K562 (cell line): ENCODE results near the gene SUCO. TPM values are rescaled to one million over a fixed set of nuclear protein-coding genes. Genes with fewer than 3 reads are reported as not detected.

Source experiments
- ATAC-seq: fragments of 200-7000 bp; cut with Tn5 transposase; 3 replicates; pipeline ENCODE4 v1.9.1; 2020; ENCODE audit warnings: moderate library complexity
- BruUV-seq: library from RNA; stranded (reverse); fragments of 400-500 nt; replicated peaks from 2 replicates; lab custom pipeline; 2021; lab: Mats Ljungman, UMichigan
- CTCF ChIA-PET: fragments of 300-600 bp; formaldehyde crosslinking; extraction: SDS; loops from one replicate; lab custom pipeline; 2021; ENCODE audit warnings: low intra/inter-chr PET ratio; lab: Yijun Ruan, JAX
- POLR2A ChIA-PET: fragments of 300-600, 350-650 bp; sonication (Branson Sonifier 250); formaldehyde crosslinking; extraction: SDS; loops from one replicate; lab custom pipeline; 2021; ENCODE audit warnings: antibody characterized with exemption, inconsistent platforms; lab: Yijun Ruan, JAX
- DNase-seq, 4 experiments: peaks; one replicate each; pipeline versions ENCODE4 v3.0.0 to v3.0.0-alpha.2; 2011 to 2018; ENCODE audit warnings: low spot score in 3 of 4, mixed read lengths in 3 of 4; ENCODE audit errors: extremely low read depth in 1 of 4
- FAIRE-seq: peaks from 2 replicates; lab custom pipeline; 2011; peaks lifted over from hg19 to GRCh38; lab: Jason Lieb, UNC
- H2AFZ ChIP-seq: 2 replicates; pipeline ENCODE4 v1.6.0; 2011; ENCODE audit warnings: low read depth, low read length, control low read depth, inconsistent platforms
- H3K27ac ChIP-seq: fragments of 200-600 bp; 3 replicates; pipeline ENCODE4 v1.8.0; 2011; ENCODE audit warnings: low read depth, mild to moderate bottlenecking, control low read depth, inconsistent platforms, low read length, moderate library complexity, mixed read lengths; ENCODE audit errors: extremely low read depth
- H3K27me3 ChIP-seq, 2 experiments: fragments of 300-600 bp in 1 of 2; 2 replicates in 1 of 2; 3 replicates in 1 of 2; pipeline versions ENCODE4 v1.6.0 to v1.8.0; 2011; ENCODE audit warnings: inconsistent platforms in 2 of 2, low read length in 2 of 2, mild to moderate bottlenecking in 1 of 2, mixed read lengths in 1 of 2, moderate library complexity in 1 of 2; ENCODE audit not compliant: control insufficient read depth in 2 of 2, insufficient read depth in 2 of 2
- H3K36me3 ChIP-seq: fragments of 300-600 bp; 3 replicates; pipeline ENCODE4 v1.8.0; 2011; ENCODE audit warnings: mild to moderate bottlenecking, low read length, inconsistent platforms; ENCODE audit not compliant: control insufficient read depth, insufficient read depth
- H3K4me1 ChIP-seq, 2 experiments: fragments of 200-600 bp in 1 of 2; replicated peaks in 1 of 2; 2 replicates in 1 of 2; 3 replicates in 1 of 2; pipeline versions ENCODE4 v1.5.1 to v1.8.0; 2011; ENCODE audit warnings: inconsistent platforms in 2 of 2, low read length in 2 of 2, mild to moderate bottlenecking in 1 of 2, mixed read lengths in 1 of 2, moderate library complexity in 1 of 2; ENCODE audit not compliant: control insufficient read depth in 2 of 2, insufficient read depth in 2 of 2
- H3K4me2 ChIP-seq: 2 replicates; pipeline ENCODE4 v1.6.1; 2011; ENCODE audit warnings: low read length, control low read depth, inconsistent platforms, mixed read lengths; ENCODE audit not compliant: insufficient read depth
- H3K4me3 ChIP-seq: fragments of 200-600 bp; sonication (generic), shearing (Covaris generic); 2 replicates; pipeline ENCODE4 v1.5.1; 2016; ENCODE audit warnings: control low read depth, inconsistent platforms
- H3K79me2 ChIP-seq: fragments of 200-600 bp; 3 replicates; pipeline ENCODE4 v1.8.0; 2011; ENCODE audit warnings: low read length, inconsistent platforms; ENCODE audit not compliant: control insufficient read depth, insufficient read depth
- H3K9ac ChIP-seq, 2 experiments: 2 replicates each; pipeline versions ENCODE4 v1.6.0 to v1.6.1; 2011; ENCODE audit warnings: low read depth in 2 of 2, low read length in 2 of 2, control low read depth in 1 of 2, inconsistent platforms in 1 of 2, mild to moderate bottlenecking in 1 of 2, mixed read lengths in 1 of 2; ENCODE audit not compliant: insufficient read depth in 1 of 2
- H3K9me1 ChIP-seq: one replicate; pipeline ENCODE4 v1.6.0; 2011; ENCODE audit warnings: inconsistent platforms, mild to moderate bottlenecking, low read length, moderate library complexity; ENCODE audit not compliant: control insufficient read depth, insufficient read depth
- H3K9me3 ChIP-seq: replicated peaks from 2 replicates; pipeline ENCODE4 v1.5.1; 2011; ENCODE audit warnings: low read depth, low read length, inconsistent platforms; ENCODE audit not compliant: control insufficient read depth, insufficient read depth
- H4K20me1 ChIP-seq: replicated peaks from 2 replicates; pipeline ENCODE4 v1.6.1; 2011; ENCODE audit warnings: low read length, inconsistent platforms, mixed read lengths; ENCODE audit not compliant: control insufficient read depth, insufficient read depth
- BACH1 ChIP-seq: fragments of 200-800 bp; sonication (Bioruptor generic); IDR thresholded peaks from 2 replicates; pipeline ENCODE4 v1.6.1; 2016; ENCODE audit warnings: missing genetic modification characterization, missing compliant biosample characterization
- CHD2 ChIP-seq: IDR thresholded peaks from 2 replicates; pipeline ENCODE4 v1.6.1; 2011; ENCODE audit warnings: low read depth, low read length
- ETV1 ChIP-seq: fragments of 450-650 bp; conservative IDR thresholded peaks from 2 replicates; pipeline ENCODE4 v1.6.1; 2016; ENCODE audit warnings: missing genetic modification characterization, control low read depth, low read depth, missing compliant biosample characterization
- MAFK ChIP-seq: IDR thresholded peaks from 2 replicates; pipeline ENCODE4 v1.6.1; 2011; ENCODE audit warnings: low read length, improper control_type of control experiment
- MEIS2 ChIP-seq: fragments of 450-650 bp; IDR thresholded peaks from 2 replicates; pipeline ENCODE4 v1.6.1; 2014; ENCODE audit warnings: mild to moderate bottlenecking; ENCODE audit not compliant: partially characterized antibody
- RBM15 ChIP-seq: fragments of 200-400 bp; formaldehyde crosslinking; IDR thresholded peaks from 2 replicates; pipeline ENCODE4 v1.6.1; 2018; ENCODE audit warnings: mild to moderate bottlenecking, low read length, moderate library complexity; ENCODE audit not compliant: insufficient read depth
- RBM22 ChIP-seq: fragments of 200-400 bp; formaldehyde crosslinking; IDR thresholded peaks from 2 replicates; pipeline ENCODE4 v1.6.1; 2018; ENCODE audit warnings: low read length, low read depth; ENCODE audit not compliant: poor library complexity, severe bottlenecking
- TFAP4 ChIP-seq: sonication (generic); formaldehyde crosslinking; IDR thresholded peaks from 2 replicates; pipeline ENCODE4 v1.8.0; 2022; ENCODE audit warnings: missing genetic modification reagents, mild to moderate bottlenecking, moderate library complexity, borderline replicate concordance
- ZHX1 ChIP-seq: fragments of 150-350 bp; conservative IDR thresholded peaks from 2 replicates; pipeline ENCODE4 v1.6.1; 2014; ENCODE audit warnings: low read length
- in situ Hi-C: fragments of 300-500 bp; cut with MboI; formaldehyde crosslinking; loops from 4 replicates; pipeline ENCODE4 v1.15.0; 2018; ENCODE audit warnings: inconsistent platforms, mixed read lengths
- intact Hi-C: fragments of 100-400 bp; cut with micrococcal nuclease; formaldehyde crosslinking; loops from 2 replicates; pipeline ENCODE4 v1.14.2; 2022
- polyA plus RNA-seq, 8 experiments: library from polyadenylated mRNA; depleted of rRNA in 4 of 8; stranded (reverse) in 5 of 8; unstranded in 3 of 8; fragments of >200 nt; fragmentation: Nextera tagmentation in 2 of 8; fragmentation: Illumina TruSeq in 1 of 8; extraction: Ambion mirVana in 2 of 8; extraction: Trizol in 1 of 8; gene quantifications; 2 replicates each; pipeline versions ENCODE4 v1.2.1 to v1.2.3, GENCODE V29; 2011 to 2014; ENCODE audit warnings: inconsistent platforms in 1 of 8, missing spikeins in 1 of 8
- total RNA-seq, 7 experiments: library from RNA; depleted of rRNA in 6 of 7; stranded (reverse); fragments of >200 nt in 6 of 7; fragmentation: Illumina TruSeq in 2 of 7; extraction: Trizol in 2 of 7; gene quantifications; 2 replicates each; pipeline versions ENCODE4 v1.2.1 to v1.2.3, GENCODE V29; 2011 to 2021; ENCODE audit warnings: low replicate concordance in 1 of 7
- TF ChIP-seq, protein P1 (sequence below): fragments of 450-650 bp; IDR thresholded peaks from 2 replicates; pipeline ENCODE4 v1.6.1; 2016; ENCODE audit warnings: missing biosample characterization, missing genetic modification characterization
- TF ChIP-seq, protein P2 (sequence below), 2 experiments: IDR thresholded peaks in 1 of 2; conservative IDR thresholded peaks in 1 of 2; 2 replicates each; pipeline ENCODE4 v1.6.1; 2016; ENCODE audit warnings: low read depth in 2 of 2, mild to moderate bottlenecking in 1 of 2, missing compliant biosample characterization in 1 of 2, missing genetic modification characterization in 1 of 2, moderate library complexity in 1 of 2

The SUCO gene
- total and polyA plus RNA-seq, 9 of the 15 experiments (the other 6 are each of a cell fraction or from before 2014, with no cell fraction given), result 2.5 to 20.6 (median 14.3) TPM

- TF ChIP-seq TFAP4 (CRISPR knock-in tag), result no peak
- TF ChIP-seq CHD2, result no peak
- TF ChIP-seq RBM15, result no peak
Measured at GRCh38 chr1:172512591-172512990, 20.4 kb upstream of the SUCO start (continued).

GRCh38 chr1:172513479-172513878 is 19.5 kb upstream of the SUCO start:
- FAIRE-seq, result peak; percentile 78
- peaks cover 0 to 16% of the 10 kb centered on the region in 2 experiments; a peak in 2 of 5 replicates for H3K4me1 ChIP-seq
- H3K27ac ChIP-seq, result no peak overlapping the region
- CTCF ChIA-PET, result no interaction called here
- no peak overlapping the region for H3K4me3 ChIP-seq
- no peaks in the 10 kb centered on the region for H3K9me1 ChIP-seq
- H3K9ac ChIP-seq, result no peak overlapping the region
- peak in 1 of 4 experiments; percentile 30 for DNase-seq
- BruUV-seq, result no TSS peak
- no peaks in the 10 kb centered on the region for H3K36me3 ChIP-seq
- H3K27me3 ChIP-seq, result no peaks in the 10 kb centered on the region
- H3K79me2 ChIP-seq, result no peaks in the 10 kb centered on the region
- no peaks in the 10 kb centered on the region for H4K20me1 ChIP-seq
- intact Hi-C loops, result no loop called here
- H3K9me3 ChIP-seq, result no peaks in the 10 kb centered on the region; the same call in 1 of the 2 replicates
- POLR2A ChIA-PET, result interaction anchor here (0.8 to 1.0 kb wide), 2 partner anchors 14 to 19 kb away, joined by 4 read pairs; partner anchors contain the start of gene SUCO
- H2AFZ ChIP-seq, result peak overlapping the region; percentile 21; the same call in 1 of the 2 replicates
- no peak overlapping the region for H3K4me2 ChIP-seq
- in situ Hi-C loops, result no loop called here
- ATAC-seq, result peak; percentile 63
- TF ChIP-seq ZHX1, result no peak
- TF ChIP-seq, protein P1, sequence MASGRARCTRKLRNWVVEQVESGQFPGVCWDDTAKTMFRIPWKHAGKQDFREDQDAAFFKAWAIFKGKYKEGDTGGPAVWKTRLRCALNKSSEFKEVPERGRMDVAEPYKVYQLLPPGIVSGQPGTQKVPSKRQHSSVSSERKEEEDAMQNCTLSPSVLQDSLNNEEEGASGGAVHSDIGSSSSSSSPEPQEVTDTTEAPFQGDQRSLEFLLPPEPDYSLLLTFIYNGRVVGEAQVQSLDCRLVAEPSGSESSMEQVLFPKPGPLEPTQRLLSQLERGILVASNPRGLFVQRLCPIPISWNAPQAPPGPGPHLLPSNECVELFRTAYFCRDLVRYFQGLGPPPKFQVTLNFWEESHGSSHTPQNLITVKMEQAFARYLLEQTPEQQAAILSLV, result no peak
- TF ChIP-seq, protein P2, sequence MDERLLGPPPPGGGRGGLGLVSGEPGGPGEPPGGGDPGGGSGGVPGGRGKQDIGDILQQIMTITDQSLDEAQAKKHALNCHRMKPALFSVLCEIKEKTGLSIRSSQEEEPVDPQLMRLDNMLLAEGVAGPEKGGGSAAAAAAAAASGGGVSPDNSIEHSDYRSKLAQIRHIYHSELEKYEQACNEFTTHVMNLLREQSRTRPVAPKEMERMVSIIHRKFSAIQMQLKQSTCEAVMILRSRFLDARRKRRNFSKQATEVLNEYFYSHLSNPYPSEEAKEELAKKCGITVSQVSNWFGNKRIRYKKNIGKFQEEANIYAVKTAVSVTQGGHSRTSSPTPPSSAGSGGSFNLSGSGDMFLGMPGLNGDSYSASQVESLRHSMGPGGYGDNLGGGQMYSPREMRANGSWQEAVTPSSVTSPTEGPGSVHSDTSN (CRISPR knock-in tag; IDR thresholded peaks at IDR 0.05; ENCODE audit: low read depth), result no peak
- TF ChIP-seq, protein P2 (tag; conservative IDR thresholded peaks at IDR 0.05; ENCODE audit: low read depth), result 0 out of 2 replicates have a peak, but pooled peaks have one; percentile 7
- TF ChIP-seq MAFK, result 0 out of 2 replicates have a peak, but pooled peaks have one; percentile 29
- TF ChIP-seq MEIS2, result peak; percentile 46
- TF ChIP-seq RBM22, result no peak
- no peak for TF ChIP-seq BACH1
- TF ChIP-seq ETV1 (tag), result peak; percentile 42; the same call in 1 of the 2 replicates
